Skeletal muscle cell (primary cell): ENCODE results near the gene CYTH1.

Experiments
- DNase-seq: peaks from one replicate; pipeline ENCODE4 v3.0.0-alpha.2; 2010; ENCODE audit warnings: low read depth
- H3K4me3 ChIP-seq: 2 replicates; pipeline ENCODE4 v1.5.1; 2011; ENCODE audit warnings: low read depth, mild to moderate bottlenecking, control low read depth, low read length, moderate library complexity

The CYTH1 gene

DNA sequence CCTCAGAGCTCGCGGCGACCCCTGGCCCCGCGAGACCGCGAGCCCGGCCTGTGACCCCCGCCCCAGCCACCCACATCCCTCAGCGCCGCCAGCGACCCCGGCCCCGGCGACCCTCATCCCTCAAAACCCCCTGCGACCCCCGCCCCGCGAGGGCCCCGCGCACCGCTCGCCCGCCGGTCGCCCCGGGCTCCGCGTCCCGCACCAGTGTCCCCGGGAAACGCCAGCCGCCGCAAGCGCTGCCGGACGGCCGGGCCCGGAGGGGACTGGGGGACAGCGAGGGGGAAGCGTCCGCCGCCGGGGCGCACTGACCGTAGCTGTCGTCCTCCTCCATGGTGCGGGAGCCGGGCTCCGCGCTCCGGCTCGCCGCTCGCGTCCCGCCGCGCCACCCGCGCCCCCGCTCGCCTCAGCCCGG is at the start of gene CYTH1:
CYTH1 (minus strand) TSS at position 381 of the 412 bp plus-strand sequence; CDS start at position 331, 50 bp downstream.
- no peak for DNase-seq
- H3K4me3 ChIP-seq: peak within 1 kb of the TSS; percentile 76

DNA sequence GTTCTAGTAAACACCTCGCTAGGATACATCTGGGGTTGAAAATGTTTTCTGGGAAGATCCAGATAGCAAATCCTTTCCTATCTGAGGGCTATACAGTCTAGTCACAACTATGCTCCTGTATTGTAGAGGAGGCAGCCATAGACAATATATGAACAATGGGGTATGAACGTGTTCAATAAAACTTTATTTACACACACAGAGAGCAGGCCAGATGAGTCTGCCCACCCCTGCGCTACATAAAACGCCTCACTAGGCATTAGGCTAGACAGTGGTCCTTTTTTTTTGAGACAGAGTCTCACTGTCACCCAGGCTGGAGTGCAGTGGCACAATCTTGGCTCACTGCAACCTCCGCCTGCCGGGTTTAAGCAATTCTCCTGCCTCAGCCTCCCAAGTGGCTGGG is 47.4 kb upstream of the CYTH1 start:
- no peak for DNase-seq
- no peak overlapping the region for H3K4me3 ChIP-seq

DNA sequence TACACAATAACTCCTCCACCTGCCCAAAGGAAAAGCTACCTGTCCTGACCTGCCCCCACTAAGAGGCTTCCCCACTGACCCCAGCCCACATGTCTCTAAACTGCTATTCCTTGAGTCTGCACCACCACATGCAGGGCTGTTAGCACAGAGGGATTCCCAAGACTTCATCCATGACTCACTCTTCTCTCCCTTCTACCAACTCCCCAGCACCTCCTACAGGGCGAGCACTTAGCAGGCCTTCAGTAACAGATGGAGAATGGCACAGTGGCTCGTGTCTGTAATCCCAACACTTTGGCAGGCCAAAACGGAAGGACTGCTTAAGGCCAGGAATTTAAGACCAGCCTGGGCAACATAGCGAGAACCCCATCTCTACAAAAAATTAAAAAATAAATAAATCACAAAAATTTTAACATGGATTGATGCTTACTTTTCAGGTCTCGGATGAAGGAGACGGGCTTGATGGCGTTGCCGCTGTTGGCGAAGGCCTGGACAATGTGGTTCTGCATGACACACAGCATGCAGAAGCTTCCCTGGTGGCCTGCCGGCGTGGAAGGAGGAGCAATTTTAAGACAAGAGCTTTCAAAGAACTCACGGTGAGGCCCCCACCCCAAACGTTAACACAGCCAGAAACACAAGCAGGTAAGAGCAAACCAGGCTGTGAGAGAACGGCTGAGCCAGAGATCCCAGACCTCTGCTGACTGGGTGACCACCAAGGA is 46.6 kb upstream of the CYTH1 start:
- no peak for DNase-seq
- no peak overlapping the region for H3K4me3 ChIP-seq

- no peak for DNase-seq
- no peak overlapping the region for H3K4me3 ChIP-seq
Measured at GRCh38 chr17:78826836-78827509, 44.9 kb upstream of the CYTH1 start.

DNA sequence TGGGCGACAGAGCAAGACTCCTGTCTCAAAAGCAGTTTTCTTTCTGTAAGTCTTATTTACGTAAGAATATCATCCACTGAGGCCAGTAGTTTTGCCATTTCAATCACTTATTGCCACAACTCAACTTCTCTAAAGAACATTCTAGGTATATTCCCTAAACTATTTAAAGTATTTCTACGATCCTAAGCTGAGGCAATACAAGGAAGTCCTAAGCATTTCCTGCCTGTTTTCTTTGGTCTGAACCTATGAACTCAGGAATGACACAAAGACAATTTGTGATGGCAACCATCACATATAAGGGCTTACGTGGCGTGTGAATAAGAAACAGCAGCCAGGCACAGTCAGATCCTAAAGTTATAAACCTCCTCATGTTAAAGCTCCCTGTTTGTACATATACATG is 44.3 kb upstream of the CYTH1 start:
- H3K4me3 ChIP-seq: no peak overlapping the region
- no peak for DNase-seq

- no peak overlapping the region for H3K4me3 ChIP-seq
- DNase-seq: no peak
Measured at GRCh38 chr17:78825696-78826095, 43.6 kb upstream of the CYTH1 start.

GRCh38 chr17:78824240-78824639 is 42.2 kb upstream of the CYTH1 start:
- H3K4me3 ChIP-seq: no peak overlapping the region
- no peak for DNase-seq

DNA sequence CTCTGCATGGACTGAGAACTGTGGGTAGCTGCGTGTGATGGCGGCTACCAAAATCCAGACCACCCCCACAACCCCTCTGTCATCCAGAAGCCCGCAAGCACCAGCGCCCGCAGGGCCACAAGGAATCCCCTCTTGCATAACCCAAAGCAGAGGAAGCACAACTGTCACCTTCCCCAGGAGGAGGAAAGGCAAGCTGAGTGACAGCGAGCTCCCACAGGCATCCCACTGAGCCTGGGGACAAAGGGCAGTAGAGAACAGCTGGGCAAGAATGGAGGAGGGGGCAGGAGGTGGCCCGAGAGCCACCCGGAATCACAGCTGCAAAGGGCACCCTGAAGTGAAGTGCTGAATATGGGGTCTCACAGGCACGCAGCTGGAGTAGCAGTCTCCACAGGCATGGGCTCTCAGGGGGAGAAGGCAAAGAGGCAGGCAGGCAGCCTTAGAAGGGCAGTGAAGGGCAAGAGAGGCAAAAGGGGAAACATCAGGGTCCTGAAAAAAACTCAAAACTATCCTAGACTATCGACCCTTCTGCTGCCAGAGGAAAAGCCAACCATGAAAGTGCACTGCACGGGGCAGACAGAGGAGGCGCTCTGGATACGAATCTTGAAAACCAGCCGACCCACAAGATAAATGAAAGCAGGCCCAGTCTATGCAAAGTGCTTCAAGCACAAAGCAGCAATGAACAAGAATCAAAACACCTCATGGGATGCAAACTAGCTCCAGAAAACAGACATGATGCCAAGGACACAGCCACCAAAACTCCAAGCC is 41.4 kb upstream of the CYTH1 start:
- DNase-seq: no peak
- H3K4me3 ChIP-seq: no peak overlapping the region

DNA sequence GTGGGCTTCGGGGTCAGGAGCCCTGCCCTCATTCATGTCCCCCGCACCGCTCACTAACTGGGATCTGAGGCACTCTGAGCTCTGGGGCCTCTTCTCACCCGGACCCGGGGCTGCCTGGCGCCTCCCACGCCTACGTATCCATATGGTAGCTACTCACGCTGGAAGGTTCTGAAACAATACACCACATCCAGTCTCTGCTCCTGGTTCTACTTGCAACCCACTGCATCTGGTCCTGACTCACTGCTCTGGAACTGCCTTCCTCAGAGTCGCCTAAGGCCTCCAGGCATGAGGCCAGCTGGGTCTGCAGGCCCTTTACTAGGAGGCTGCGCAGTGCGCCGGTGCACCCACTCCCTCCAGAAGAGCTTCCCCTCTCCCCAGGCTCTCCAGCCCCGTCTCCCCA is 40.5 kb upstream of the CYTH1 start:
- DNase-seq: peak; percentile 87
- H3K4me3 ChIP-seq: no peak overlapping the region

GRCh38 chr17:78821961-78822360 is 39.9 kb upstream of the CYTH1 start:
- no peak for DNase-seq
- H3K4me3 ChIP-seq: no peak overlapping the region

- no peak for DNase-seq
- H3K4me3 ChIP-seq: no peak overlapping the region
Measured at GRCh38 chr17:78820841-78821240, 38.8 kb upstream of the CYTH1 start.

DNA sequence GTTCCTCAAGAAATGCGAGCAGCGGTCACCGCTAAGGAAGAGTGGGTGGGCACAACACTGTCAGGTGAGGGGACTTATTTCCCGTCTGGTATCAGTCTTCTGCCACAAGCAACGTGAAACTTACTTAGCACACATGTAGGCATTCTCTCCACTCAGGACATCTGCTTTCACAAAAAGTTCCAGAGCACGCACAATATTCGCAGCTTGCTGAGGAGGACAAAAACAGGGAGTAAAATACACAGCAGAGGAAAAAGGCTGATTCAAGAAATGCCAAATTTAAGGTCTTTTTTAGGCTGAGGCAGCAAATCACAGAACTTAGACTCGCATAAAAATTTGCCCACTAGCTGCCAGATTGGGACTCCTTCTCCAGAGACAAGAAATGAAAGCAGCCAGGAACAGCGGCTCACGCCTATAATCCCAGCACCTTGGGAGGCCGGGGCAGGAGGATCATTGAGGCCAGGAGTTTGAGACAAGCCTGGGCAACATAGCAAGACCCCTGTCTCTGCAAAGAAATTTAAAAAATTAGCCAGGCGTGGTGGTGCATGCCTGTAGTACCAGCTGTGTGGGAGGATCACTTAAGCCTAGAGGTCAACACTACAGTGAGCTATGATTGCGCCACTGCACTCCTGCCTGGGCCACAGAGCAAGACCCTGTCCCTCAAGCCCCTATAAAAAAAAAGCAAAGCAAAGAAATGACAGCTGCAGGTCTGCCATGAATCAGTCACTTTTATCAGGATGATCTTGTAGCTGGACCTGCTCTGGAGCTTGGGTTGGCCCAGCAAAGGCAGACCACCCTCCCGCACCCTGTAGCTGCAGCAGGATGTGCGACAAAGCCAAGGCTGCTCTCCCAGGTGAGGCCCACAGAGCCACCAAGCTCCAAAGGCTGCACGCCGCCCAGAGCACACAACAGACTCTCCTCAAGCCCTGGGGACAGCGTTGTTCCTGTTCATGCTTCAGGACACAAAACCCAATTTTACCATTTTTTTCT is 38.0 kb upstream of the CYTH1 start:
- DNase-seq: no peak
- H3K4me3 ChIP-seq: no peak overlapping the region

DNA sequence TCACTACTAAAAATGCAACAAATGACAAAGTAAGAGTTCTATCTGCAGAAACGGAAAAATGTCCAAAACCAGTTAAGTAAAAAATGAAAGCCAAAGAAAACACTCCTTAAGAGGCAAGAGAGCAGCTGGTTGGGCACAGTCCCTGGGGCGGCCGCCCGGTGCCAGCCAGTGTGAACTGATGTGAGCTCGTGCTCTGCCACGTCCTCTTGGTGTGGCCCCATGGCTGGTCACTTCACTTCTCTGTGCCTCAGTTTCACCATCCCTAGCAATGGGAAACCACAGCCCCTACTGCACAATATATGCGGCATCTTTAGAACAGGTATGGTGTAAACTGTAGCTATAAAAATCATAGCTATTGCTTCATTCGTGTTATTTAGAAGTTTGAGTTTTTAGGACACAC is 37.3 kb upstream of the CYTH1 start:
- DNase-seq: no peak
- no peak overlapping the region for H3K4me3 ChIP-seq

DNA sequence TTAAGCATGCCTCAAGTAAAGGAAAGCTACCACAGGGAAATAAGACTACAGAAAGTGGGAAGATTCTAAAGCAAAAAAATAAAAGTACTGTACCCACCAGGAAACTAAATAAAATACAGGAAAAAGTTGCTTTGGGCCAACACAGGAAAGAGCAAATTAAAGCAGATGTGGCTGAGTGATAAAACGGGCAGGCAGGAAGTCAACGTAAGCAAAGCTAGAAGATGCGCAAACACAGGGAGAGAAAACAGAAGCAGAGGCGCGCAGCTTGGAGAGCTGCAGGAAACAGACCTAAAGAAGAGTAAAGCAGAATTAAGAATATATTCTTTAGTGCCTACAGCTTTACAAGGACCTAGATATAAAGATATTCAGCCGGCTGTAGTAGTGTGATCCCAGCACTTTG is 36.9 kb upstream of the CYTH1 start:
- H3K4me3 ChIP-seq: no peak overlapping the region
- DNase-seq: no peak

GRCh38 chr17:78818152-78818846 is 36.2 kb upstream of the CYTH1 start:
- no peak overlapping the region for H3K4me3 ChIP-seq
- DNase-seq: no peak

DNA sequence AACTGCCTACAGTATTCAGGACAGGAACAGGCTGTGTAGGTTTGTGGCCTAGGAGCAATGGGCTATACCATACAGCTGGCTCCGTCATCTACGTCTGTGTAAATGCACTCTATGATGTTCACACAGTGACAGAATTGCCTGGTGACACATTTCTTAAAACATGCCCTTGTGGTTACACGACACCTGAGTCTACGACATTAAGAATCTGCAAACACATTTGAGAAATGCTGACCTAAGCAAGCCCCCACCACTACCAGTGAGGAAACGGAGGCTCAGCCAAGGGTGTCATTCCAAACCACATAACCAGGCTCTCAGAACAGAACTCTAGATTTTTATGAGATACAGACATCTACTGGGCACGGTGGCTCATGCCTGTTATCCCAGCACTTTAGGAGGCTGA is 35.0 kb upstream of the CYTH1 start:
- DNase-seq: no peak
- no peak overlapping the region for H3K4me3 ChIP-seq

DNA sequence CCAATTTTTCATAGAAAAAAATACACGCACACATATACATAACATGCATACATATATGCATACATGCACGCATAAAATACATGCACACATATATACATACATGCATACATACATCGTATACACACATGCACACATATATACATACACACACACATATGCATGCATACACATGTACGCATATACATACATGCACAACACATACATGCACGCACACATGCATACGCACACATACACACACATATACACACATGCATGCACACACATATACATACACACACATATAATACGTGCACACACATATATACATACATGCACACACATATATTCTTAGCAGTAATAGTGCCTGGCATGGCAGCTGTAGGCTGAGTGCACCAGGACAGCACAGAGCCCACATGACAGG is 33.6 kb upstream of the CYTH1 start:
- DNase-seq: no peak
- no peak overlapping the region for H3K4me3 ChIP-seq

DNA sequence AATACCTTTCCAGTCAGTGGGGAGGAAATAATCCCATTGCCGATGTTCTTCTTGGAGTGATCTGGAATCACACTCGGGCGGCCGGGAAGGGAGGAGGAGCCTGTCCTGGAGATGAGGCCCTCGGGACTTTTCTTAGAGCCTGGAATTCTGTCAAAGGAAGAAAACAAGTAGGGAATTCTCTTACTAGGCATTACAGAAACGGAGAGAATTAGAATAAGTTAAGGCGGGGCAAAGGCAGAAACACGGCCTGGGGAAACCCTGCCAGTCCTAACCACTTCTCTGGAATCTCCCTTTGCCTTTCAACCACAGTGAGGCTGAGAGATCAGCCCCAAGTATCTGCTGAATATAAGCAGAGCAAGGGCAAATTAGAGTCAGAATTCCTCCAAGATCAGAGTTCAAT is 30.8 kb upstream of the CYTH1 start:
- no peak overlapping the region for H3K4me3 ChIP-seq
- DNase-seq: no peak

DNA sequence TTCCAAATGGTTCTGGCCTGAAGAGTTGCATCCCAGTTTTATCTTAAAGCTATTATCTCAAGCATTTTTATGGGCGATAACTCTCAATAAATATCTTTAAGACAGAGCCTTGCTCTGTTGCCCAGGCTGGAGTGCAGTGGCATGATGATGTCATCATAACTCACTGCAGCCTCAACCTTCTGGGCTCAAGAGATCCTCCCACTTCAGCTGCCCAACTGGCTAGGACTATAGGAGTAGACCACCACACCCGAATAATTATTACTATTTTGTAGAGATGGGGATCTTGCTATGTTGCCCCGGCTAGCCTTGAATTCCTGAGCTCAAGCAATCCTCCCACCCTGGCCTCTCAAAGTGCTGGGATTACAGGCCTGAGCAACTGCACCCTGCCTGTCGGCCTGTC is 26.1 kb upstream of the CYTH1 start:
- DNase-seq: no peak
- no peak overlapping the region for H3K4me3 ChIP-seq
